Neural cell (in vitro differentiated cells): ENCODE data around the gene LHFPL5. TPM values are rescaled to one million over a fixed set of nuclear protein-coding genes. Genes with fewer than 3 reads are reported as not detected.

Experiments
- H2AFZ ChIP-seq: fragments of 200-600, 300-800 bp; sonication (generic), shearing (Covaris generic); 2 replicates; pipeline ENCODE4 v1.6.0; 2014; ENCODE audit warnings: low read depth, mild to moderate bottlenecking, antibody characterized with exemption, low read length, moderate library complexity
- H3F3A ChIP-seq: fragments of 200-600 bp; shearing (Covaris generic); 2 replicates; pipeline ENCODE4 v1.6.1; 2016; ENCODE audit warnings: mild to moderate bottlenecking, moderate library complexity, mixed read lengths, antibody characterized with exemption, low read length; ENCODE audit not compliant: insufficient read depth, poor library complexity, severe bottlenecking
- H3K27ac ChIP-seq: fragments of 200-600, 300-800 bp; sonication (generic), shearing (Covaris generic); 2 replicates; pipeline ENCODE4 v1.5.1; 2014; ENCODE audit warnings: mild to moderate bottlenecking, low read length, moderate library complexity
- H3K27me3 ChIP-seq: fragments of 300-800, 200-600 bp; sonication (generic), shearing (Covaris generic); 2 replicates; pipeline ENCODE4 v1.6.0; 2014; ENCODE audit warnings: mild to moderate bottlenecking, low read depth, low read length, moderate library complexity; ENCODE audit not compliant: insufficient read depth
- H3K36me3 ChIP-seq: fragments of 300-800, 200-600 bp; sonication (generic), shearing (Covaris generic); 2 replicates; pipeline ENCODE4 v1.5.1; 2014; ENCODE audit warnings: mild to moderate bottlenecking, antibody characterized with exemption, low read length, moderate library complexity; ENCODE audit not compliant: insufficient read depth
- H3K4me2 ChIP-seq: fragments of 300-800, 200-600 bp; sonication (generic), shearing (Covaris generic); 2 replicates; pipeline ENCODE4 v1.6.0; 2014; ENCODE audit warnings: mild to moderate bottlenecking, low read length
- H3K4me3 ChIP-seq: fragments of 300-800, 200-600 bp; sonication (generic), shearing (Covaris generic); 2 replicates; pipeline ENCODE4 v1.5.1; 2014; ENCODE audit warnings: mild to moderate bottlenecking, low read length, moderate library complexity
- H3K79me2 ChIP-seq: fragments of 200-600 bp; shearing (Covaris generic); replicated peaks from 2 replicates; pipeline ENCODE4 v1.6.0; 2014; ENCODE audit warnings: mild to moderate bottlenecking, low read length, moderate library complexity; ENCODE audit not compliant: insufficient read depth
- H3K9ac ChIP-seq: fragments of 300-800, 200-600 bp; sonication (generic), shearing (Covaris generic); 2 replicates; pipeline ENCODE4 v1.6.1; 2016; ENCODE audit warnings: mild to moderate bottlenecking, low read length, mixed read lengths
- H3K9me2 ChIP-seq: fragments of 200-600 bp; shearing (Covaris generic); 2 replicates; pipeline ENCODE4 v1.6.1; 2016; ENCODE audit warnings: mild to moderate bottlenecking, low read length, mixed read lengths; ENCODE audit not compliant: insufficient read depth
- H3K9me3 ChIP-seq: fragments of 200-600, 300-800 bp; sonication (generic), shearing (Covaris generic); 2 replicates; pipeline ENCODE4 v1.6.1; 2016; ENCODE audit warnings: mild to moderate bottlenecking, mixed run types, low read length, moderate library complexity, mixed read lengths
- H4K20me1 ChIP-seq: fragments of 200-600 bp; shearing (Covaris generic); 2 replicates; pipeline ENCODE4 v1.6.1; 2016; ENCODE audit warnings: mild to moderate bottlenecking, mixed run types; ENCODE audit not compliant: insufficient read depth
- CTCF ChIP-seq: fragments of 450-650 bp; IDR thresholded peaks from 2 replicates; pipeline ENCODE4 v1.5.1; 2014; ENCODE audit warnings: antibody characterized with exemption, mild to moderate bottlenecking, moderate library complexity; ENCODE audit not compliant: poor library complexity, severe bottlenecking
- EP300 ChIP-seq: fragments of 450-650 bp; conservative IDR thresholded peaks from 2 replicates; pipeline ENCODE4 v1.6.1; 2014; ENCODE audit warnings: antibody characterized with exemption, mild to moderate bottlenecking, moderate library complexity; ENCODE audit not compliant: poor library complexity, severe bottlenecking
- EZH2 ChIP-seq: fragments of 200-600, 300-800 bp; shearing (Covaris generic), sonication (generic); IDR thresholded peaks from 2 replicates; pipeline ENCODE4 v1.6.1; 2014; ENCODE audit warnings: antibody characterized with exemption, low read length, borderline replicate concordance, mild to moderate bottlenecking; ENCODE audit not compliant: insufficient read depth, poor library complexity, severe bottlenecking
- MXI1 ChIP-seq: fragments of 450-650 bp; conservative IDR thresholded peaks from 2 replicates; pipeline ENCODE4 v1.6.1; 2014; ENCODE audit warnings: antibody characterized with exemption, mild to moderate bottlenecking; ENCODE audit not compliant: poor library complexity, severe bottlenecking
- POLR2AphosphoS5 ChIP-seq: IDR thresholded peaks from 2 replicates; pipeline ENCODE4 v1.6.1; 2012
- RAD21 ChIP-seq: fragments of 450-650 bp; conservative IDR thresholded peaks from 2 replicates; pipeline ENCODE4 v1.6.1; 2014; ENCODE audit warnings: antibody characterized with exemption, mild to moderate bottlenecking, moderate library complexity
- REST ChIP-seq: IDR thresholded peaks from 2 replicates; pipeline ENCODE4 v1.6.1; 2012; ENCODE audit warnings: borderline replicate concordance
- SMC3 ChIP-seq: fragments of 450-650 bp; conservative IDR thresholded peaks from 2 replicates; pipeline ENCODE4 v1.6.1; 2014; ENCODE audit warnings: antibody characterized with exemption, mild to moderate bottlenecking, moderate library complexity; ENCODE audit not compliant: poor library complexity
- TAF1 ChIP-seq: IDR thresholded peaks from 2 replicates; pipeline ENCODE4 v1.6.1; 2012; ENCODE audit warnings: low read depth
- polyA plus RNA-seq: library from polyadenylated mRNA; depleted of rRNA; stranded (reverse); fragments of >200 nt; gene quantifications from 2 replicates; pipeline ENCODE4 v1.2.3, GENCODE V29; 2014

LHFPL5 gene
- polyA plus RNA-seq, 1 donor from 2014 or later: 0.17 TPM

DNA sequence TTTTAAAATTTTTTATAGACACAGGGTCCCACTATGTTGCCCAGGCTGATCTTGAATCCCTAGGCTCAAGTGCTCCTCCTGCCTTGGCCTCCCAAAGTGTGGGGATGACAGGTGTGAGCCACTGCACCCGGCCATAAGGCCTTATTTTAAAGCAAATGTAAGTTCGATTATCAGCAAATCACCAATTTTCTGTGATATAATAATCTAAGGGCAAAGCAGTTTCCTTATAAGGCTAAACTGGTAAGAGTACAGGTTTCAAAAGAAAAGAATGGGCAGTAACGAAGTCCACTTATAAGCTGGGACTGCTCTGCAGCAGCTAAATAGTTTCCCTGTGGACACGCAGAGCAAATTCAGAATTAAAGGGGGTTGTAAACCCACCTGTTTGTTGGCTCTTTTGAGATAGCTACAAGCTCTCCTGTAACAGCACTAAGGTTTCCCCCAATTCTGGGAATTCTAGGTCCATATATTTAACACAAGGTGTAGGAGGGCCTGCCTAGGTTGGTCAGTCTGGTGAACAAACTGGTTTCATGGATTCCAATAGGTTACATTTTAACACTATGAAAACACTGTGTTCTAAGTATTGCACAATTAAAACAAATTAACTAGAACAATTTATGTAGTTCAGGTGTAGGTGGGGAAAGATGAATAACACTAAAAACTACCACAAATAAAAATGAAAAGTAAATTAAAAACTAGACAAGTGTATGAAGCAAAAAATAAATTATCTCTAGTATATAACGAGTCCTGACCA is 26.3 kb downstream of the LHFPL5 start:
- H3K27me3 ChIP-seq: no peaks in the 10 kb centered on the region
- no peaks in the 10 kb centered on the region for H4K20me1 ChIP-seq
- no peak overlapping the region for H2AFZ ChIP-seq
- no peak overlapping the region for H3K4me3 ChIP-seq
- no peaks in the 10 kb centered on the region for H3K79me2 ChIP-seq
- no peak for TF ChIP-seq POLR2AphosphoS5
- TF ChIP-seq MXI1: no peak
- TF ChIP-seq SMC3: no peak
- TF ChIP-seq RAD21: no peak
- no peak for TF ChIP-seq REST
- TF ChIP-seq CTCF: no peak
- no peak for TF ChIP-seq EZH2
- no peak for TF ChIP-seq TAF1
- TF ChIP-seq EP300: no peak
- H3K9me3 ChIP-seq: no peaks in the 10 kb centered on the region
- no peaks in the 10 kb centered on the region for H3F3A ChIP-seq
- no peak overlapping the region for H3K4me2 ChIP-seq
- H3K9me2 ChIP-seq: no peaks in the 10 kb centered on the region
- H3K9ac ChIP-seq: no peak overlapping the region
- H3K27ac ChIP-seq: no peak overlapping the region
- peaks cover 5% of the 10 kb centered on the region for H3K36me3 ChIP-seq

DNA sequence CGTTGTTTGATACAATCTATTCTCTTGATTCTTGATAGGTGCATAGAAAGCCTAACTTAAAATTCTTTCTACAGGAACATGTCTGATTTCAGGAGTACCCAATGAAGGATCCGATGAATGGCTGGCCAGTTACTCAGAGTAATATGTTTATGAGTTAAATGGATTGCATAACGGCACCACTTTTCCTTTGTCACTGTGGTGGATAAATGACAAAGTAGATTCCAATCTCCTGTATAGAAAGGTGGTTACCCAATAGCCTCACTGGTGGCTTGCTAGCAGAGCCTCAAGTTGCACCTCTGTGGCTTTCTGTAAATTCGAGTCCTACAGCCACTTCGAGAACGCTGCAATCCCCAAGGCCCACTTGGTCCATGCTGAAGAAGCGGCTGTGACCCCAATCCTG is 28.4 kb downstream of the LHFPL5 start:
- no peaks in the 10 kb centered on the region for H3K27me3 ChIP-seq
- TF ChIP-seq EZH2 (no peak), RAD21 (no peak), EP300 (no peak), CTCF (no peak), MXI1 (no peak), SMC3 (no peak), POLR2AphosphoS5 (no peak), TAF1 (no peak), REST (no peak)
- peaks cover 5% of the 10 kb centered on the region for H3K36me3 ChIP-seq
- no peaks in the 10 kb centered on the region for H3K9me3 ChIP-seq
- H3K27ac ChIP-seq: no peak overlapping the region
- no peaks in the 10 kb centered on the region for H3K79me2 ChIP-seq
- no peaks in the 10 kb centered on the region for H3F3A ChIP-seq
- no peaks in the 10 kb centered on the region for H3K9me2 ChIP-seq
- H4K20me1 ChIP-seq: no peaks in the 10 kb centered on the region
- no peak overlapping the region for H2AFZ ChIP-seq
- no peak overlapping the region for H3K9ac ChIP-seq
- no peak overlapping the region for H3K4me2 ChIP-seq
- no peak overlapping the region for H3K4me3 ChIP-seq
